Glutamatergic neuron (in vitro differentiated cells): Measurements from ENCODE around the gene UBR3. TPM values are rescaled to one million over a fixed set of nuclear protein-coding genes. Genes with fewer than 3 reads are reported as not detected.

Source experiments
- DNase-seq: peaks from one replicate; pipeline ENCODE4 v3.0.0; 2022
- H3K27ac Mint-ChIP-seq: one replicate; pipeline ENCODE4 v1.8.0; 2020; ENCODE audit warnings: mild to moderate bottlenecking, mixed read lengths, inconsistent platforms; ENCODE audit not compliant: unreplicated experiment
- H3K27me3 Mint-ChIP-seq: one replicate; pipeline ENCODE4 v1.8.0; 2020; ENCODE audit warnings: mild to moderate bottlenecking, moderate library complexity, mixed read lengths, inconsistent platforms; ENCODE audit not compliant: unreplicated experiment
- H3K36me3 Mint-ChIP-seq: one replicate; pipeline ENCODE4 v1.8.0; 2020; ENCODE audit warnings: mild to moderate bottlenecking, mixed read lengths, inconsistent platforms; ENCODE audit not compliant: unreplicated experiment
- H3K4me1 Mint-ChIP-seq: one replicate; pipeline ENCODE4 v1.8.0; 2020; ENCODE audit warnings: mild to moderate bottlenecking, low read depth, mixed read lengths, inconsistent platforms; ENCODE audit not compliant: unreplicated experiment
- H3K4me3 Mint-ChIP-seq: one replicate; pipeline ENCODE4 v1.8.0; 2020; ENCODE audit warnings: mild to moderate bottlenecking, mixed read lengths, inconsistent platforms; ENCODE audit not compliant: unreplicated experiment
- H3K9me3 Mint-ChIP-seq: one replicate; pipeline ENCODE4 v1.8.0; 2020; ENCODE audit warnings: mild to moderate bottlenecking, moderate library complexity, mixed read lengths, inconsistent platforms; ENCODE audit not compliant: unreplicated experiment
- total RNA-seq: library from RNA; stranded (reverse); fragmentation: NEBNext Ultra II Directional; extraction: Animal tissue kit (Norgen Biotek cat#: 25700); gene quantifications from one replicate; pipeline ENCODE4 v1.2.1, GENCODE V29; 2021; ENCODE audit not compliant: unreplicated experiment
- TF ChIP-seq, protein P1 (sequence below): fragments of 200-600 bp; sonication (generic); IDR thresholded peaks from one replicate; pipeline ENCODE4 v1.5.0; 2021; ENCODE audit not compliant: partially characterized antibody, unreplicated experiment

The UBR3 gene
- total RNA-seq, 1 donor from 2014 or later: 59.8 TPM

GRCh38 chr2:169964740-169965139, 137.5 kb downstream of the UBR3 start:
- TF ChIP-seq, protein P1, sequence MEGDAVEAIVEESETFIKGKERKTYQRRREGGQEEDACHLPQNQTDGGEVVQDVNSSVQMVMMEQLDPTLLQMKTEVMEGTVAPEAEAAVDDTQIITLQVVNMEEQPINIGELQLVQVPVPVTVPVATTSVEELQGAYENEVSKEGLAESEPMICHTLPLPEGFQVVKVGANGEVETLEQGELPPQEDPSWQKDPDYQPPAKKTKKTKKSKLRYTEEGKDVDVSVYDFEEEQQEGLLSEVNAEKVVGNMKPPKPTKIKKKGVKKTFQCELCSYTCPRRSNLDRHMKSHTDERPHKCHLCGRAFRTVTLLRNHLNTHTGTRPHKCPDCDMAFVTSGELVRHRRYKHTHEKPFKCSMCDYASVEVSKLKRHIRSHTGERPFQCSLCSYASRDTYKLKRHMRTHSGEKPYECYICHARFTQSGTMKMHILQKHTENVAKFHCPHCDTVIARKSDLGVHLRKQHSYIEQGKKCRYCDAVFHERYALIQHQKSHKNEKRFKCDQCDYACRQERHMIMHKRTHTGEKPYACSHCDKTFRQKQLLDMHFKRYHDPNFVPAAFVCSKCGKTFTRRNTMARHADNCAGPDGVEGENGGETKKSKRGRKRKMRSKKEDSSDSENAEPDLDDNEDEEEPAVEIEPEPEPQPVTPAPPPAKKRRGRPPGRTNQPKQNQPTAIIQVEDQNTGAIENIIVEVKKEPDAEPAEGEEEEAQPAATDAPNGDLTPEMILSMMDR: no peak
- Mint-ChIP-seq H3K36me3 (no peaks in the 10 kb centered on the region), H3K4me1 (no peaks in the 10 kb centered on the region), H3K4me3 (no peak overlapping the region), H3K27ac (no peak overlapping the region), H3K27me3 (no peaks in the 10 kb centered on the region), H3K9me3 (no peaks in the 10 kb centered on the region)
- no peak for DNase-seq

GRCh38 chr2:169965495-169965894, 138.2 kb downstream of the UBR3 start:
- H3K27ac Mint-ChIP-seq: no peak overlapping the region
- H3K9me3 Mint-ChIP-seq: no peaks in the 10 kb centered on the region
- TF ChIP-seq, protein P1: no peak
- no peak overlapping the region for H3K4me3 Mint-ChIP-seq
- no peaks in the 10 kb centered on the region for H3K27me3 Mint-ChIP-seq
- peaks cover 4% of the 10 kb centered on the region for H3K36me3 Mint-ChIP-seq
- H3K4me1 Mint-ChIP-seq: no peaks in the 10 kb centered on the region
- DNase-seq: no peak

- H3K4me3 Mint-ChIP-seq: no peak overlapping the region
- DNase-seq: no peak
These were observed 139.2 kb downstream of the UBR3 start for GRCh38 chr2:169966454-169966853.

DNA sequence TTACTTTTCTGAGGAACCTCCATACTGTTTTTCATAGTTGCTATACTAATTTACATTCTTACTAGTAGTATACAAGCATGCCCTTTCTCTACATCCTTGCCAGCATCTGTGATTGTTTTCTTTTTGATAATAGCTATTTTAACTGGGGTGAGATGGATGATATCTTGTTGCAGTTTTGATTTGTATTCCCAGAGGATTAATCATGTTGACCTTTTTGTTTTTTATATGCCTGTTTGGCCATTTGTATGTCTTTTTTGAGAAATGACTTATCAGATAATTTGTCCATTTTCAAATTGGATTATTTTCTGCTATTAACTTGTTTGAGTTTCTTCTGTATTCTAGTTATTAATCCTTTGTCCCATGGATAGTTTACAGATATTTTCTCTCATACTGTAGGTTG, 141.5 kb downstream of the UBR3 start:
- Mint-ChIP-seq H3K4me1 (no peaks in the 10 kb centered on the region), H3K4me3 (no peak overlapping the region), H3K27me3 (no peaks in the 10 kb centered on the region), H3K36me3 (peaks cover 10% of the 10 kb centered on the region), H3K27ac (no peak overlapping the region), H3K9me3 (peaks cover 1% of the 10 kb centered on the region)
- TF ChIP-seq, protein P1: no peak
- no peak for DNase-seq

More at GRCh38 chr2:169966454-169966853, 139.2 kb downstream of the UBR3 start:
- H3K9me3 Mint-ChIP-seq: no peaks in the 10 kb centered on the region
- TF ChIP-seq, protein P1: no peak
- H3K27ac Mint-ChIP-seq: no peak overlapping the region
- H3K36me3 Mint-ChIP-seq: peaks cover 4% of the 10 kb centered on the region
- no peaks in the 10 kb centered on the region for H3K27me3 Mint-ChIP-seq
- H3K4me1 Mint-ChIP-seq: no peaks in the 10 kb centered on the region

- Mint-ChIP-seq H3K36me3 (peaks cover 28% of the 10 kb centered on the region), H3K27me3 (no peaks in the 10 kb centered on the region), H3K4me1 (no peaks in the 10 kb centered on the region), H3K27ac (no peak overlapping the region), H3K4me3 (no peak overlapping the region), H3K9me3 (peaks cover 8% of the 10 kb centered on the region)
- TF ChIP-seq, protein P1: no peak
- DNase-seq: no peak
These were observed 148.0 kb downstream of the UBR3 start for GRCh38 chr2:169975221-169975620.
